ENCODE results near the gene UCKL1.

Gene UCKL1

DNA sequence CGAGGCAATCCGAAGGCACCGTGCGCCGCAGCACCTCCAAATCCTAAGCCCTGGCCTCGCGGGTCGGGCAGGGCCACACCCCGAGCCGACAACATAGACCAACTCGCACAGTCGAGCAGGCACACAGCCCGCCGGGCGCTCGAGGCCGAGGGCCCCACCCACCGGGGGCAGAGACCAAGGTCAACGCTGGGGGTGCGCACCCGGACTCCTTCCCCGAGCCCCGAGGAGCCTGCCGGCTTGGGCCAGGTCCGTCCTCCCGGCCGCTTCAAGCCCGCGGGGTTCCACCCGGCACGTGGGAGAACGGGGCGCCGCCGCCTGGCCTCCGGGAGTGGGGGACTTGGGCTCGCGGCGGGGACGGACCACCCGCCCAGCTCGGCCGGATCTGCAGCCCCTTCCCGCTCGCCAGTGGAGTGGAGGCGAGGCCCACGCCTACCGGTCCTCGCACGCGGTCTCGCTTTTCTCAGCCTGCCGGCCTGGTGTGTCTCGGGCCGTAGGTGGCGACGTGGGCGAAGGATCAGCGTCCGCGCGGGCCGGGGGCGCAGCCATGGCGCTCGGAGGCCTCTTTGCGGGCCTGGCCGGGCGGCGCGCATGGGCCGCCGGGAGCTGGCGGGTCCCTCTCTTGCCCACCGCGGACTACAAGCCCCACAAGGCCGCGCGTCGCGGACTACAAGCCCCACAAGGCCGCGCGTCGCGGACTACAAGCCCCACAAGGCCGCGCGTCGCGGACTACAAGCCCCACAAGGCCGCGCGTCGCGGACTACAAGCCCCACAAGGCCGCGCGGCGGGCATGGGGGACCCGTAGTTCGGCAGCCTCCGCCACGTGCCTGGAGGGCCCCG, at the start of gene UCKL1:
Gene UCKL1 (minus strand): TSS at position 590 of the 837 bp plus-strand sequence. CDS start 44 bp downstream, at position 546.
- Mint-ChIP-seq H3K27ac (ENCODE audit: low read depth) (peak within 1 kb of the TSS; percentile 51), H3K9me3 (no peaks in the 10 kb centered on the region), H3K4me3 (peak within 1 kb of the TSS; percentile 77), H3K36me3 (ENCODE audit: insufficient read depth) (peaks cover 26% of the 10 kb centered on the region), H3K4me1 (peaks cover 35% of the 10 kb centered on the region), H3K27me3 (no peaks in the 10 kb centered on the region)
- DNase-seq (ENCODE audit: low spot score in 2 of 2), result peak; percentile 77 to 86
- ATAC-seq (replicated peaks; ENCODE audit: extremely low read depth, poor library complexity, severe bottlenecking), result peak; percentile 86

DNA sequence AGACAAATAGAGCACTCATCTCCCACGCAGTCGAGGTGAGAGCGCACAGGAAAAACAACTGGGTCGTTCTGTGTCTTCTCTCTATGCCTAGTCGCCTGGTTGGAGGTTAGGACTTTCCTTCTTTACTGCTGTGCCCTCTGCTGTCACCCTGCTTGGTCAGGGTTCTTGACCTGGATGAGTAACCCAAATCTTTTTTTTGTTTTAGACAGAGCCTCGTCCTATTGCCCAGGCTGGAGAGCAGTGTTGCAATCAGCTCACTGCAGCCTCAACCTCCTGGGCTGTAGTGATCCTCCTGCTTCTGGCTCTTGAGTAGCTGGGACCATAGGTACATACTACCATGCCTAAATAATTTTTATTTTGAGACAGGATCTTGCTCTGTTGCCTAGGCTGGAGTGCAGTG, 49.2 kb upstream of the UCKL1 start:
- Mint-ChIP-seq H3K4me1 (peaks cover 24% of the 10 kb centered on the region), H3K27me3 (no peaks in the 10 kb centered on the region), H3K9me3 (no peaks in the 10 kb centered on the region), H3K36me3 (ENCODE audit: insufficient read depth) (peaks cover 64% of the 10 kb centered on the region), H3K27ac (ENCODE audit: low read depth) (no peak overlapping the region), H3K4me3 (no peak overlapping the region)
- ATAC-seq (replicated peaks; ENCODE audit: extremely low read depth, poor library complexity, severe bottlenecking) (no peak), DNase-seq (ENCODE audit: low spot score in 2 of 2) (no peak)

DNA sequence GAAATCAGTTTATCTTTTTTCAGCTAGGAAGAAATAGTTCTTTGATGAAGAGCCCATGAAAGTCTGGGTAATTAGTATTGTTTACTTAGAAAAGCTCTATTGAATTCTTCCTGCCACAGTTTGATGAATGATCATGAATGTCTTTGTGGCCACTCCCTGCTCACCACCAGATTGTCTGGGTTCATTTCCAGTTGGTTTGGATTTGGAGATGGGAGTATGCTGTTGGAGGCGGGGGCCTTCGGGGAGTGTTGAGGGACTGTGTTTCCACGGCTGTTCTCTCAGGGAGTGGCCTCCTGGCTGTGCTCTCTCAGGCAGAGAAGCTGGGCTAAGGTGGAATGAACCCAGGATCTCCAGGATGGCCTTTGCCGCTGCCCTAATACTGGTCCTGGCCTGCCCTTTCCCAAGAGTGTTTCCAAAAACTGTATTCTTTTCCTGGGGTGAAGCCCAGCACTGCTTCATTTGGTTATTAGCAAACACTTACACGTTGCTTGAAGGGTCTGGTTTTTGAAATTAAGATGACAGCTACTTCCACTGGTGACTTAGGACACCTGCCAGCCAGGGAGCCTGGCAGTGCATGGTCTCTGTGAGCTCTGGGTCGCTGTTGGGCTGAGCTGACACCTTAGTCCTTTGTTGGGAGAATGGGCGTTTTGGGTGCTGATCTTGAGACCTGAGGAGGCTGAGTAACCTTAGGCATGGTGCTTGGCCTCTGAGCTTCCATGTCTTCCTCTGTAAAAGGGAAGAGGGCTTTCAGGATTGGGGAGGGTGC, 47.9 kb upstream of the UCKL1 start:
- Mint-ChIP-seq H3K9me3 (no peaks in the 10 kb centered on the region), H3K27me3 (no peaks in the 10 kb centered on the region), H3K4me1 (peaks cover 13% of the 10 kb centered on the region), H3K4me3 (no peak overlapping the region), H3K27ac (ENCODE audit: low read depth) (no peak overlapping the region), H3K36me3 (ENCODE audit: insufficient read depth) (peaks cover 68% of the 10 kb centered on the region)
- no peak for ATAC-seq (replicated peaks; ENCODE audit: extremely low read depth, poor library complexity, severe bottlenecking)
- DNase-seq (ENCODE audit: low spot score in 2 of 2), result no peak

DNA sequence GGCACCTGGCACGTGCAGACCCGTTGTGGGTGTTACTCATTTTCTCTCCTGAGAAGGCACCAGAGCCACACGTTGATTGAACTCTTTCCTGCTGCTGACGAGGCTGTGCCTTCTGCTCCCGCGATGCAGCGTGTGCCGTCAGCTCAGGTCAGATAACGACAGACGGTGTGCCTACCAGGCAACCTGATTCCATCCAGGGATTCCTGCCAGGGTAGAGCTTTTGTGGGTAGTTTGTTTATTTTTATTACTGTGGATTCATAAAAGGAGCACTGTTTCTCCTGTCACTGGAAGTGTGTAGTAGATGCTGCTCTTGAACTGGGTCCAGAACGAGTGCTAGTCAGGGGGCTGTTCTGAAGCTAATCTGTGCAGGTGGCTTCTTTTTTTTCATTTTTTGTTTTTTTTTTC, 45.4 kb upstream of the UCKL1 start:
- Mint-ChIP-seq H3K27me3 (no peaks in the 10 kb centered on the region), H3K4me1 (peaks cover 7% of the 10 kb centered on the region), H3K27ac (ENCODE audit: low read depth) (no peak overlapping the region), H3K9me3 (no peaks in the 10 kb centered on the region), H3K4me3 (no peak overlapping the region), H3K36me3 (ENCODE audit: insufficient read depth) (peaks cover 81% of the 10 kb centered on the region)
- ATAC-seq (replicated peaks; ENCODE audit: extremely low read depth, poor library complexity, severe bottlenecking) (no peak), DNase-seq (ENCODE audit: low spot score in 2 of 2) (no peak)

DNA sequence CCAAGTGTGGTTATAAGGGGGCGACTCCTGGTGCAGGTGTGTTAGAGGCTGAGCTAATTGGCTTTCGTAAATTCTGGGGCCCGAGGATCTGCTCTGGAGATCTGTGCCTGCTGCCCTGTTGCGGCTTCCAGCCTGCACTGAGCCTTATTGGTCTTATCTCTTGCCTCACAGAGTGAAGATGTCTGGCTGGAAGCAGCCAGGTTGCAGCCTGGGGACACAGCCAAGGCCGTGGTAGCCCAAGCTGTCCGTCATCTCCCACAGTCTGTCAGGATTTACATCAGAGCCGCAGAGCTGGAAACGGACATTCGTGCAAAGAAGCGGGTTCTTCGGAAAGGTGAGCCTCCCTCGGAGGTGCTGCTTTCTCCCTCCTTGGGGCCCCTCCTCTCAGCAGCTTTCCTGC, 44.7 kb upstream of the UCKL1 start:
- H3K36me3 Mint-ChIP-seq (ENCODE audit: insufficient read depth), result peaks cover 85% of the 10 kb centered on the region
- H3K4me1 Mint-ChIP-seq, result peaks cover 7% of the 10 kb centered on the region
- ATAC-seq (replicated peaks; ENCODE audit: extremely low read depth, poor library complexity, severe bottlenecking) (no peak), DNase-seq (ENCODE audit: low spot score in 2 of 2) (no peak)
- H3K4me3 Mint-ChIP-seq, result no peak overlapping the region
- no peaks in the 10 kb centered on the region for H3K9me3 Mint-ChIP-seq
- no peaks in the 10 kb centered on the region for H3K27me3 Mint-ChIP-seq
- no peak overlapping the region for H3K27ac Mint-ChIP-seq (ENCODE audit: low read depth)

DNA sequence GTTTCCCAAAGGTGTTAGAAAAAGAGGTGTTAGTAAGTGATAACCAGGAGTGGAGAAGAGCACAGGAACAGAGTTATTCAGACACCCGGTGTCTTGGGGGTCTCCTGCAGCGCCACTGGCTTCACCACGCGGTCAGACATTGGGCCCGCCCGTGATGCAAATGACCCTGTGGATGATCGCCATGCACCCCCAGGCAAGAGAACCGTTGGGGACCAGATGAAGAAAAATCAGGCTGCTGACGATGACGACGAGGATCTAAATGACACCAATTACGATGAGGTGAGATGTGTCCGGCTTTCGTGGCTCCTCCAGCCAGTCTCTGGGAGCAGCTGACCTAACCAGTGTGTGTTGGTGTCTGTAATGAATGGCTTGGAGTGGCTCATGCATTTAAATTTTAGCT, 26.7 kb upstream of the UCKL1 start:
- Mint-ChIP-seq H3K4me1 (peaks cover 48% of the 10 kb centered on the region), H3K36me3 (ENCODE audit: insufficient read depth) (peaks cover 71% of the 10 kb centered on the region), H3K27ac (ENCODE audit: low read depth) (no peak overlapping the region)

DNA sequence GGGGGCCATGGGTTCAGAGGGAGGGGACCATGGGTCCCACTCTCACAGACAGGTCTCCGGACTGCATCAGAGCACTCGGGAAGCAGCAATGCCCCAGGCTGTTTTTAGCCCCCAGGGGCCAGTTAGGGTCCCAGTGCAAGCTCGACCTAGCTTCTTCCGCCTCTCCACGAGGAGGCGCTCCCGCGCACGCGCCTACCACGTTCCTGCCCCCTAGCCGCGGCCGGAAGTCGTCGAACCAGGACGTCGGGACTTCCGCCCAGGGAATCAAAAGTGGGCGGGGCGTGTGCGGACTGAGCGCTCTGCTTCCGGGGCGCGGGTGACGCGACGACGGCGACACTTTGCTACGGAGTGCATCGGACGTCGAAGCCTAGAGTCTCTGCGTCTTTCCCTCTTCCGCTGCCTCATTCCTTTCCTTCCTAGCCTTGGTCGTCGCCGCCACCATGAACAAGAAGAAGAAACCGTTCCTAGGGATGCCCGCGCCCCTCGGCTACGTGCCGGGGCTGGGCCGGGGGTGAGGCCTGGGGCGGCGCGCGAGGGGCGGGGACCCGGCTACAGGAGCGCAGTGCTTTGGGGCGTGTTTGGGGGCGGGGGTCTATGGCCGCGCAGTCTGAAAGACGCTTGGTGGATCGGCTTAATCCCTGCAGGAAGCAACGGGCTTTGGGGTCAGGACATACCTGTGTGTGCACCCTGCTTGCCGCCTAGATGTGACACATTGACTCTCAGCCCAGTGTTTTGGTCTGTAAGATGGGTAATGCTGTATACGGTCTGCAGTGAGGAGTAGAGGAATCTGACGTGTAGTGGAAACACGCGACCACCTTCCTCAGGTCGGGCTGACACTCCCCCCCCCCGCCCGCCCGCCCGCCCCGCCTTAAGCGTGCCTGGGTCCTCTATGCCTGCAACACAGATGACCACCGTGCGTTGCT, 24.9 kb upstream of the UCKL1 start, which contains the start of gene PRPF6:
Gene PRPF6 (plus strand): TSS at position 327 of the 923 bp plus-strand sequence. CDS start 114 bp downstream, at position 441.
- Mint-ChIP-seq H3K9me3 (no peaks in the 10 kb centered on the region), H3K4me3 (peak within 1 kb of the TSS; percentile 94), H3K27ac (ENCODE audit: low read depth) (peak within 1 kb of the TSS; percentile 95), H3K36me3 (ENCODE audit: insufficient read depth) (peaks cover 65% of the 10 kb centered on the region), H3K27me3 (no peaks in the 10 kb centered on the region), H3K4me1 (peaks cover 66% of the 10 kb centered on the region)
- peak; percentile 82 to 90 for DNase-seq (ENCODE audit: low spot score in 2 of 2)
- ATAC-seq (replicated peaks; ENCODE audit: extremely low read depth, poor library complexity, severe bottlenecking), result peak; percentile 68

More for the DNA sequence above, 26.7 kb upstream of the UCKL1 start:
- Mint-ChIP-seq H3K4me3 (peak overlapping the region; percentile 1), H3K9me3 (no peaks in the 10 kb centered on the region), H3K27me3 (no peaks in the 10 kb centered on the region)
- DNase-seq (ENCODE audit: low spot score in 2 of 2) (no peak), ATAC-seq (replicated peaks; ENCODE audit: extremely low read depth, poor library complexity, severe bottlenecking) (no peak)

DNA sequence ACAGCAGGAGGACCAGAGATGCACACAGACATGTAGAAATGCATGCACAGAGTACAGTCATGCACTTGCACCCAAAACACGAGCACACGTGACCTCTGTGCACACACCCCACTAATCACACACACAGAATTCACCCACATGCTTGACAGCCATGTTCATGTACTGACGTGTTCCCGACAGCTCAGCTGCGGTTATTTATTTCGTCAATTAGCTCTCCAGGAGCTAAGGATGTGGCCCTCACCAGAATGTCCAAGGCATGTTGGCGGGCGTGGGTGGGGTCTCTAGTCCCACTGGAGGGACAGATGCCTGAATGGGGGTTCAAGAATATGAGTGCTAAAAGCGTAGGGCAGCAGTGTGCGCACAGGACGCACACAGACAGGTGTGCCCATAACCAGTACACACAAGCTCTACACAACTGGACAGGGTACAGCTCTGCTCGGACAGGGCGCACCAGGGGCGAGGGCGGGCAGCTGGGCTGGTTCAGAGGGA, 24.1 kb upstream of the UCKL1 start:
- Mint-ChIP-seq H3K4me1 (peaks cover 69% of the 10 kb centered on the region), H3K27ac (ENCODE audit: low read depth) (peak overlapping the region; percentile 95), H3K9me3 (no peaks in the 10 kb centered on the region), H3K4me3 (peak overlapping the region; percentile 94), H3K27me3 (no peaks in the 10 kb centered on the region), H3K36me3 (ENCODE audit: insufficient read depth) (peaks cover 63% of the 10 kb centered on the region)
- DNase-seq (ENCODE audit: low spot score in 2 of 2) (peak in 1 of 2 donors; percentile 30), ATAC-seq (replicated peaks; ENCODE audit: extremely low read depth, poor library complexity, severe bottlenecking) (peak; percentile 68)

DNA sequence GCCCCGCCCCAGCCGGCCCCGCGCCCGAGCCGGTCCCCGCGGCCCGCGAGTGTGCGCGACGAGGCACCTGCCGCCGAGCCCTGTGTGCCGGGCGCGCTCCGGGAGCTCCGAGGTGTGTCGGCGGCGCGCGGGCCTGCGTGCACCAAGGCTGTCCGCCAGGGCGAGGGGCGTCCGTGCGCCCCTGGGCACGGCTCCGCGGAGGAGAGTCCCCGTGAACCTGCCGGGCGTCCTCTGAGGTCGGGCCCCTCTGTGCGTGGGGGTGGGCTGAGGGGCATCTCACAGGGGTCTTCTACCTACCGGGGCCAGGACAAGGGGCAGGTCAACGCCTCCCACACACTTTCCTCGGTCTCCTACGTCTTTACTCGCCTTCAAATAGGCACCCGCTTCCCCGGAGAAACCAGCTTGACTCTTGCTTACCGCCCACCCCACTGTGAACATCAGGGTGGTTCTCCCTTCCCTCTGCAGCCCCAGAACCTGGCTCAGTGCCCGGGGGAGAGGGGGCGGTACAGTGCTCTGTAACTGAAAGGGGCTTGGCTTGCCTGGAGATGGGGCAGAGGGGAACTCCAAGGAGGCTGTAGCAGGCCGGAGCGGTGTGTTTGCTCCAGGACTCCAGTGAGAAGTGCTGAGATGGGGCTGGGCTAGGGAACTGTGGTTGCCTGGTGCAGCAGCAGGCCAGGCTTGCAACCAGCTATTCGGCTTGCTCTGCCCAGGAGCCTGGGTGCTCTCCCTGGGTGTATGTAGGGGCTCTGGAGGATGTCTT, 23.5 kb upstream of the UCKL1 start, which contains the start of gene SAMD10:
Gene SAMD10 (minus strand): TSS at position 86 of the 760 bp plus-strand sequence. CDS start 175 bp downstream, outside the sequence.
- DNase-seq (ENCODE audit: low spot score in 2 of 2), result peak; percentile 45 to 60
- peaks cover 67% of the 10 kb centered on the region for H3K4me1 Mint-ChIP-seq
- no peaks in the 10 kb centered on the region for H3K9me3 Mint-ChIP-seq
- no peaks in the 10 kb centered on the region for H3K27me3 Mint-ChIP-seq
- H3K36me3 Mint-ChIP-seq (ENCODE audit: insufficient read depth), result peaks cover 61% of the 10 kb centered on the region
- H3K4me3 Mint-ChIP-seq, result peak within 1 kb of the TSS; percentile 94
- ATAC-seq (replicated peaks; ENCODE audit: extremely low read depth, poor library complexity, severe bottlenecking), result peak; percentile 11
- H3K27ac Mint-ChIP-seq (ENCODE audit: low read depth), result peak within 1 kb of the TSS; percentile 95

DNA sequence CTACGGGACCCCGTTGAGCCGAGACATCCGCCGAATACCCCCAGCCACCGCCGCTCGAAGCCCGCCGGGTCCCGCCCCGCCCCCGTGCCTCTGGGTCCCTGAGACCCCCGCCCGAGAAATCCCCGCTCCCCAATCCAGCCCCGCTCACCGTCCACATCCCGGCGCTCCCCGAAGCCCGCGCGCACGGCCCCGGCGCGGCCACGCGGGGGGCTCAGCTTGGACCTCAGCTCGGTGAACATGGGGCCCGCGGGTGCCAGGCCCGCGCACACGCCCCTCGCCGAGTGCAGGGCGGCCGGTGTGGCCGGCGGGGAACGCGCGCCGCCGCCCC, 23.0 kb upstream of the UCKL1 start:
- ATAC-seq (replicated peaks; ENCODE audit: extremely low read depth, poor library complexity, severe bottlenecking) (no peak), DNase-seq (ENCODE audit: low spot score in 2 of 2) (no peak)
- H3K4me3 Mint-ChIP-seq, result peak overlapping the region; percentile 94
- no peaks in the 10 kb centered on the region for H3K9me3 Mint-ChIP-seq
- no peak overlapping the region for H3K27ac Mint-ChIP-seq (ENCODE audit: low read depth)
- no peaks in the 10 kb centered on the region for H3K27me3 Mint-ChIP-seq
- H3K4me1 Mint-ChIP-seq, result peaks cover 63% of the 10 kb centered on the region
- peaks cover 56% of the 10 kb centered on the region for H3K36me3 Mint-ChIP-seq (ENCODE audit: insufficient read depth)

Measured in central memory CD8-positive, alpha-beta T cell (primary cell).